Measurements from ENCODE around the gene KRT73. TPM values are rescaled to one million over a fixed set of nuclear protein-coding genes. Genes with fewer than 3 reads are reported as not detected.

The KRT73 gene
- total and polyA plus RNA-seq, 2 of the 8 experiments (the other 6 are each of a cell fraction or from before 2014, with no cell fraction given) = not detected

- Histone ChIP-seq H2AFZ (ENCODE audit: low read length) (0 out of 2 replicates have a peak overlapping the region, but pooled peaks have one; percentile 24), H3K4me1 (replicated peaks in 1 of 4; ENCODE audit: control insufficient read depth in 3 of 4, insufficient read depth in 4 of 4, low read length in 3 of 4) (no peaks in the 10 kb centered on the region), H3K23ac (ENCODE audit: insufficient read length) (no peak overlapping the region), H3K23me2 (ENCODE audit: low read depth, low read length) (no peaks in the 10 kb centered on the region), H2AK5ac (ENCODE audit: low read depth, low read length) (no peak overlapping the region), H3K9ac (replicated peaks in 1 of 4; ENCODE audit: extremely low read depth in 1 of 4, low read depth in 3 of 4, low read length in 3 of 4) (no peak overlapping the region), H3K27ac (ENCODE audit: low read depth, low read length) (no peak overlapping the region), H3K79me2 (ENCODE audit: control insufficient read depth in 1 of 2, insufficient read depth in 2 of 2, low read length in 2 of 2) (no peaks in the 10 kb centered on the region), H4K5ac (ENCODE audit: insufficient read length, low read depth, low read length) (no peak overlapping the region), H4K8ac (ENCODE audit: extremely low read depth, insufficient read depth, low read length) (no peak overlapping the region), H2BK12ac (ENCODE audit: low read depth, low read length) (no peak overlapping the region), H3K56ac (replicated peaks; ENCODE audit: insufficient read length, low read depth, low read length) (no peak overlapping the region), H2BK20ac (ENCODE audit: low read length) (no peak overlapping the region), H3K79me1 (ENCODE audit: low read depth, low read length) (no peaks in the 10 kb centered on the region; the same call in 1 of the 2 replicates), H2BK5ac (ENCODE audit: low read depth, low read length) (no peak overlapping the region), H4K20me1 (replicated peaks in 1 of 2; ENCODE audit: control insufficient read depth in 1 of 2, insufficient read depth in 2 of 2, low read length in 2 of 2) (no peaks in the 10 kb centered on the region), H3K4ac (replicated peaks; ENCODE audit: insufficient read length, low read depth, low read length) (no peak overlapping the region), H3K18ac (ENCODE audit: extremely low read depth, low read length) (no peak overlapping the region), H4K91ac (replicated peaks; ENCODE audit: insufficient read length, low read length) (no peak overlapping the region), H3K4me2 (ENCODE audit: insufficient read depth in 1 of 2, low read depth in 2 of 2, low read length in 2 of 2) (no peak overlapping the region), H3K27me3 (replicated peaks in 1 of 4; ENCODE audit: control insufficient read depth in 3 of 4, extremely low read depth in 1 of 4, insufficient read depth in 3 of 4, low read length in 3 of 4) (no peaks in the 10 kb centered on the region; a peak in 2 of 7 replicates), H3K9me3 (ENCODE audit: insufficient read depth in 2 of 2, low read depth in 1 of 2, low read length in 1 of 2) (no peaks in the 10 kb centered on the region), H3K4me3 (ENCODE audit: extremely low read depth in 1 of 4, insufficient read depth in 2 of 4, low read depth in 3 of 4, low read length in 4 of 4) (no peak overlapping the region), H3K36me3 (ENCODE audit: control insufficient read depth in 2 of 4, insufficient read depth in 4 of 4, low read length in 3 of 4) (no peaks in the 10 kb centered on the region), H3K14ac (ENCODE audit: insufficient read length) (no peak overlapping the region), H2BK120ac (replicated peaks; ENCODE audit: low read depth, low read length) (no peak overlapping the region), H2BK15ac (ENCODE audit: low read length) (no peak overlapping the region)
- DNase-seq (ENCODE audit: low read depth in 1 of 2, low spot score in 2 of 2) (peak in 1 of 2 experiments; percentile 30), FAIRE-seq (no peak)
- CTCF ChIA-PET (ENCODE audit: partially characterized antibody) = interaction anchor here (1.3 to 1.6 kb wide), 4 partner anchors 22 to 237 kb away, joined by 3 to 6 read pairs (median 3); no protein-coding TSS in a partner anchor
- 84% methylated on average over 2 of the region's 2 CpGs; no CpG with 5 or more reads in 1 of the 2 experiments for WGBS, 2 experiments (ENCODE audit: extremely low coverage in 1 of 2, insufficient coverage in 1 of 2, insufficient read length in 1 of 2, insufficient replicate concordance in 2 of 2, low coverage in 1 of 2, low lambda C conversion rate in 2 of 2, missing lambda C conversion rate in 1 of 2)
- no peak for TF ChIP-seq SIX5 (IDR thresholded peaks at IDR 0.05; ENCODE audit: low read depth, low read length)
- TF ChIP-seq TAF7 (optimal IDR thresholded peaks at IDR 0.05; ENCODE audit: borderline replicate concordance, low read depth, low read length) = no peak
- TF ChIP-seq ASH2L (IDR thresholded peaks at IDR 0.05; ENCODE audit: low read length) = no peak
- POLR2A ChIA-PET (ENCODE audit: partially characterized antibody) = no interaction called here
These were observed 9.2 kb upstream of the KRT73 start for GRCh38 chr12:52627395-52628110.

Data from H1 (cell line).